GM23248 (cell line): ENCODE measurements around the gene PTPN1.

Experiments used
- EZH2 ChIP-seq: fragments of 200-600 bp; sonication (generic); IDR thresholded peaks from 2 replicates; pipeline ENCODE4 v1.6.1; 2018; ENCODE audit warnings: antibody characterized with exemption, mild to moderate bottlenecking; ENCODE audit not compliant: insufficient read depth, poor library complexity, severe bottlenecking
- EZH2phosphoT487 ChIP-seq: fragments of 200-600 bp; sonication (generic); IDR thresholded peaks from 2 replicates; pipeline ENCODE4 v1.6.1; 2018; ENCODE audit warnings: antibody characterized with exemption, moderate library complexity, mild to moderate bottlenecking, low read depth; ENCODE audit not compliant: insufficient read depth

DNA sequence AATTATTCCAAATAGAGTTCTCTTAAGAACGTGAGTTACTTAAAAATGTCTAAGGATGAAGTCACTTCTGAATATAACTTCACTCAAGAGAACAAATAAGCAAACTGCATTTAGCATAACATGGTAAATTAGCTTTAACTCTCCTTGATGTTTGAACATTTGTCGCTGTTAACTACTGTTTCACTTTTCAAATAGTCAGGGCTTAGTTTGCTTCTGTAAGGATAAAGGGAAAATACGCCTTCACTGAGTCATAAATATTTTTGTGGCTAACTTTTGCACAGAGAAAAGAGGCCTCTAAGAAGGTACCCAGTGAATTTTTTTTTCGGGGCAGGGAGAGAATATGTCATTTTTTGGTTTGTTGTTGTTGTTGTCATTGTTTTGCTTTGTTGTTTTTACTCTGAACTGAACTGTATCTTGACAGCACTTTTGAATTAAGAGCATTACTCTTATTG is 8.1 kb downstream of the PTPN1 start:
- TF ChIP-seq EZH2: no peak
- no peak for TF ChIP-seq EZH2phosphoT487
